ENCODE data around the gene TAF13. TPM values are rescaled to one million over a fixed set of nuclear protein-coding genes. Genes with fewer than 3 reads are reported as not detected.
A peak's percentile ranks its signal among the peaks of the same experiment; 100 is the strongest.

The TAF13 gene
- total and polyA plus RNA-seq, 9 of the 15 experiments (the other 6 are each of a cell fraction or from before 2014, with no cell fraction given): 14.9 to 77.2 (median 38.7) TPM

GRCh38 chr1:109099938-109100773, 24.4 kb upstream of the TAF13 start (continued):
- TF ChIP-seq FOXJ2 (tag; IDR thresholded peaks at IDR 0.05) (peak; percentile 85; the same call in 1 of the 2 replicates), CSDE1 (IDR thresholded peaks at IDR 0.05) (0 out of 4 replicates have a peak, but pooled peaks of 1 of the 2 experiments have one; percentile 61), FOXJ3 (CRISPR knock-in tag; IDR thresholded peaks at IDR 0.05) (no peak), ZNF41 (CRISPR knock-in tag; conservative IDR thresholded peaks at IDR 0.05) (peak; percentile 84), STAG1 (CRISPR knock-in tag; IDR thresholded peaks at IDR 0.05; ENCODE audit: borderline replicate concordance) (peak; percentile 51; the same call in 1 of the 2 replicates), MXD1 (CRISPR knock-in tag; IDR thresholded peaks at IDR 0.05; ENCODE audit: borderline replicate concordance, poor library complexity, severe bottlenecking) (peak; percentile 14), ZKSCAN8 (CRISPR knock-in tag; IDR thresholded peaks at IDR 0.05) (no peak), BCLAF1 (IDR thresholded peaks at IDR 0.05; ENCODE audit: borderline replicate concordance in 1 of 2, control insufficient read depth in 1 of 2, low read depth in 2 of 2, low read length in 1 of 2) (peak; percentile 78 to 97; a peak in 3 of 4 replicates), FOXP4 (CRISPR knock-in tag; IDR thresholded peaks at IDR 0.05; ENCODE audit: borderline replicate concordance) (no peak; the same call in 1 of the 2 replicates), SMAD3 (CRISPR knock-in tag; conservative IDR thresholded peaks at IDR 0.05) (peak; percentile 35; the same call in 1 of the 2 replicates), CCNT2 (IDR thresholded peaks at IDR 0.05; ENCODE audit: borderline replicate concordance, extremely low read depth, insufficient read length, low read depth, low read length) (peak; percentile 87), THRB (CRISPR knock-in tag; conservative IDR thresholded peaks at IDR 0.05) (peak; percentile 97), HDGF (IDR thresholded peaks at IDR 0.05) (no peak), PTRF (tag; IDR thresholded peaks at IDR 0.05) (no peak), SP2 (IDR thresholded peaks at IDR 0.05; ENCODE audit: extremely low read depth, low read depth, low read length, poor library complexity, severe bottlenecking) (peak; percentile 97), FOXP1 (CRISPR knock-in tag; IDR thresholded peaks at IDR 0.05) (peak; percentile 98; the same call in 1 of the 2 replicates)
- TF ChIP-seq, protein P1, sequence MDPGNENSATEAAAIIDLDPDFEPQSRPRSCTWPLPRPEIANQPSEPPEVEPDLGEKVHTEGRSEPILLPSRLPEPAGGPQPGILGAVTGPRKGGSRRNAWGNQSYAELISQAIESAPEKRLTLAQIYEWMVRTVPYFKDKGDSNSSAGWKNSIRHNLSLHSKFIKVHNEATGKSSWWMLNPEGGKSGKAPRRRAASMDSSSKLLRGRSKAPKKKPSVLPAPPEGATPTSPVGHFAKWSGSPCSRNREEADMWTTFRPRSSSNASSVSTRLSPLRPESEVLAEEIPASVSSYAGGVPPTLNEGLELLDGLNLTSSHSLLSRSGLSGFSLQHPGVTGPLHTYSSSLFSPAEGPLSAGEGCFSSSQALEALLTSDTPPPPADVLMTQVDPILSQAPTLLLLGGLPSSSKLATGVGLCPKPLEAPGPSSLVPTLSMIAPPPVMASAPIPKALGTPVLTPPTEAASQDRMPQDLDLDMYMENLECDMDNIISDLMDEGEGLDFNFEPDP (CRISPR knock-in tag; IDR thresholded peaks at IDR 0.05): peak; percentile 75
